HUES64 (cell line): ENCODE measurements around the gene CHRNA5.

Experiments
- H3K27ac ChIP-seq: 2 replicates; pipeline ENCODE4 v1.7.0; 2013; ENCODE audit warnings: low read depth, low read length, inconsistent platforms
- H3K27me3 ChIP-seq: 2 replicates; pipeline ENCODE4 v1.6.1; 2013; ENCODE audit warnings: mild to moderate bottlenecking, low read length; ENCODE audit not compliant: insufficient read depth
- H3K36me3 ChIP-seq: 2 replicates; pipeline ENCODE4 v1.6.1; 2013; ENCODE audit warnings: mild to moderate bottlenecking, low read length; ENCODE audit not compliant: insufficient read depth
- H3K4me1 ChIP-seq: 2 replicates; pipeline ENCODE4 v1.6.1; 2013; ENCODE audit warnings: mild to moderate bottlenecking, low read length, moderate library complexity; ENCODE audit not compliant: insufficient read depth
- H3K4me3 ChIP-seq: 2 replicates; pipeline ENCODE4 v1.5.1; 2013; ENCODE audit warnings: mild to moderate bottlenecking, low read length, moderate library complexity
- H3K9ac ChIP-seq: 2 replicates; pipeline ENCODE4 v1.6.1; 2013; ENCODE audit warnings: mild to moderate bottlenecking, low read depth, low read length
- H3K9me3 ChIP-seq: 2 replicates; pipeline ENCODE4 v1.6.1; 2013; ENCODE audit warnings: low read depth, low read length; ENCODE audit not compliant: insufficient read depth
- WGBS: fragments of 150-250, 120-280 bp; methylation state at CpG from one replicate; pipeline ENCODE4 v1.1.7; 2013; ENCODE audit warnings: missing lambda C conversion rate; 5-methylcytosine and 5-hydroxymethylcytosine counted together

CHRNA5 gene

DNA sequence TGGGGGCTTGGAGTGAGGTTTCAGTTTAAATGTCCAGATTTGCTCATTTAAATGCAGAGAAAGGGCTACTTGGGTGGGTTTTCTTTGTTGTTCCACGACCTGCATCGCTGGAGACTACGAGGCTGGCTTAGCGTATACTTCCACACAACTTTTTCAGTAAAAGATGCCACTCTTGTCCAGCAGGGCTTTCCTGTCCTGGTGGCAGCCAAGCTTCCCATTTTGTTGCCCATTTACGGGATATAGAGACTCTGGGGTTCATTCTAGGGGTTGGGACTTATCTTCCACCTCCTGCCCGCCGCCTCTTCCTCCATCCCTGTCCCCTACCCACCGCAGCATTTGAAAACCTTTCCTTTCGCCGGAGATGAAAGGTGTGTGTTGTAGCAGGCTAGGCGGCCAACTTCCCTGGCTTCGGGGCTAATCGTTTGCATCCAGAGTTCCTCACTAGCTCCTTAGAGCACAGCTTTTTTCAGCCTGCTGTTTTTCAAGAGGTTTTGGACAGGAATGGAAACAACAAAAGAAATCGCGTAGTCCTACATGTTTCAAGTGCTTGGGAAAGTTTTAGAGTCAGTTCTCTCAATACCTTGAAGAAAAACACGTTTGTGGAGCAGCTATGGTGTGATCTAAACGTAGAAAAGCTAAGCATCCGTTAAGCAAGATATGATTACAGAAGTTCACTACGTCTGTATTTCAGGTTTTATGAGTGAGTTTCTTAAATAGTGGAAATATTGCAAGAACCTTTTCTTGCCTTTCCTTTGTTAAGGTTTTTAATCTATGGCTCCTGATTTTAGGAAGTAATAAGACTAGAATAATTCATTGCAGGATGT lies 843 bp downstream of the CHRNA5 start:
- Histone ChIP-seq H3K4me3 (peak overlapping the region; percentile 88), H3K36me3 (no peaks in the 10 kb centered on the region), H3K9ac (peak overlapping the region; percentile 94), H3K27me3 (no peaks in the 10 kb centered on the region), H3K27ac (0 out of 2 replicates have a peak overlapping the region, but pooled peaks have one; percentile 82), H3K4me1 (0 out of 2 replicates have a peak, but pooled peaks cover 7% of the 10 kb centered on the region), H3K9me3 (no peaks in the 10 kb centered on the region)
- whole genome bisulfite sequencing, result 3% methylated on average over 19 of the region's 19 CpGs

DNA sequence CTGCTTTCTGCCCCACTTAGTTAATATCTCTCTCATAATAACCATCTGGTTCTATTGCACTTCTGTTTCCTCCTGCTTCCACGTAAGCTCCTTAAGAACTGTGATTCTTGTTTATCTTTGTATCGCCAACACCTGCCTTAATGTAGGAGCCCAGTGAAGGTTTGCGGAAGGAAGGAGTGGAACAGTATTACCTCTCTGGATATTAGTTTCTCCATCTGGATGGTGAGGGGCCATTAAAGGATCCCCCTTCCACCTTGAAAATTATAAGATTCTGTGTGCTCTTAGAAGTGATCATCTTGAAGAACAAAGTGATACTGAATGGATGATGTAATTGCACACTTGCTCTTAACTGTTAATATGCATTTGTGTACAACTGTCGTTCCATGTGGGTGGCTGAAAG lies 2.2 kb downstream of the CHRNA5 start:
- Histone ChIP-seq H3K27ac (no peak overlapping the region), H3K4me1 (0 out of 2 replicates have a peak, but pooled peaks cover 7% of the 10 kb centered on the region), H3K9me3 (no peaks in the 10 kb centered on the region), H3K9ac (no peak overlapping the region), H3K27me3 (no peaks in the 10 kb centered on the region), H3K36me3 (no peaks in the 10 kb centered on the region), H3K4me3 (no peak overlapping the region)
- WGBS, result 94% methylated on average over 4 of the region's 4 CpGs

DNA sequence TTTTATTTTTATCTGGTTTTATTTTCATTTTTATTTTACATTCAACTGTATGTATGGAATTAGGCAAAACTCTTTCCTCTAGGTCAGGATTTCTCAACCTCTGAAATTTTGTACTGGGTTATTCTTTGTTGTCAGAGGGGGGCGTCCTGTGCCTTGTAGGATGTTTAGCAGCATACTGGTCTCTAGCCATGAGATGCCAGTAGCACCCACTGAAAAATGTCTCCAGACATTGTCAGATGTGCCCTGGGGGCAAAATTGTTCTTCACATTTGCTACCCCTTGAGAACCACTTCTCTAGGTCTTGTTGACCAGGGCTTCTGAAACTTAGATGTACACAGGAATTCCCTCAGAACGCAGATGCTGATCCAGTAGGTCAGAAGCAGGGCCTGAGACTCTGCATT lies 5.4 kb downstream of the CHRNA5 start:
- Histone ChIP-seq H3K27ac (no peak overlapping the region), H3K4me1 (no peaks in the 10 kb centered on the region), H3K9ac (no peak overlapping the region), H3K27me3 (no peaks in the 10 kb centered on the region), H3K4me3 (no peak overlapping the region), H3K36me3 (no peaks in the 10 kb centered on the region), H3K9me3 (no peaks in the 10 kb centered on the region)
- 82% methylated on average over 2 of the region's 2 CpGs for WGBS

DNA sequence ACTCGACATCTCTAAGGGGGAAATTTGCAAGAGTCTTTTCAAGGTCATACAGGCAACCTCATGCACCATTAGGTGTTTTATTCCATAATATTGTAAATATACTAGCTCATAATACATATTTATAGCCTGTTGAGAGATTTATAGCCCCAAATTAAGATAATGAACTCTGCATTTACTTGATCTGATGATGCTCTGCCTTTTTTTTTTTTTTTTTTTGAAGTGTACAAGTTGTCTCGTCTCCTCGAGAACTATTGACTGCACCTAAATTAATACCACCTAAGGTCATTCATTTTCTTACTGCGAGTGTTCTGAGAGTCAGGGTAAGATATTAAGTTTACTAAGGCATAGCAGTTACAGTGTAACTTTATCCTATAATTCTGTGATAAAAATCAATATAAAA lies 6.1 kb downstream of the CHRNA5 start:
- Histone ChIP-seq H3K4me3 (no peak overlapping the region), H3K27ac (no peak overlapping the region), H3K9ac (no peak overlapping the region), H3K27me3 (no peaks in the 10 kb centered on the region), H3K36me3 (no peaks in the 10 kb centered on the region), H3K4me1 (no peaks in the 10 kb centered on the region), H3K9me3 (no peaks in the 10 kb centered on the region)
- 89% methylated on average over 1 of the region's 4 CpGs for WGBS

DNA sequence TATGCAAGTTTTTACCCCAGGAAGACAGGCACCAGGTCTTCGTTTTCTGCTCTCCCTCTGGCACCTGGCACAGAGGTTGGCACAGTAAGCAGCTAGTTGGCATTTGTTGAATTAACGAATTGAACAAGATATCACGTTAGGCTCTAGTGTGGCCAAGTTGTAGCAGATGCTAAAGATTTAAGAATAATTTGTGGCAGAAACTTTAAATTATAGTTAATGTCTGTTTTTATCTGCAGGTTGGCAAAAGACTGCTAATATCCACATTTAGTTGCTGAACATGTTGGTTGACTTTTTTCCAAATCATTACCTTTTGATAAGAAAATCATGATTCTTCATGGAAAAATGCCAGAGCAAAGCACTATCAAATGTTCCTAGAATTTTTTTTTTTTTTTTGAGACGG lies 8.1 kb downstream of the CHRNA5 start:
- Histone ChIP-seq H3K36me3 (no peaks in the 10 kb centered on the region), H3K9me3 (no peaks in the 10 kb centered on the region), H3K27me3 (no peaks in the 10 kb centered on the region), H3K27ac (no peak overlapping the region), H3K4me1 (0 out of 2 replicates have a peak, but pooled peaks cover 5% of the 10 kb centered on the region), H3K4me3 (no peak overlapping the region), H3K9ac (no peak overlapping the region)
- WGBS, result 91% methylated on average over 4 of the region's 4 CpGs

DNA sequence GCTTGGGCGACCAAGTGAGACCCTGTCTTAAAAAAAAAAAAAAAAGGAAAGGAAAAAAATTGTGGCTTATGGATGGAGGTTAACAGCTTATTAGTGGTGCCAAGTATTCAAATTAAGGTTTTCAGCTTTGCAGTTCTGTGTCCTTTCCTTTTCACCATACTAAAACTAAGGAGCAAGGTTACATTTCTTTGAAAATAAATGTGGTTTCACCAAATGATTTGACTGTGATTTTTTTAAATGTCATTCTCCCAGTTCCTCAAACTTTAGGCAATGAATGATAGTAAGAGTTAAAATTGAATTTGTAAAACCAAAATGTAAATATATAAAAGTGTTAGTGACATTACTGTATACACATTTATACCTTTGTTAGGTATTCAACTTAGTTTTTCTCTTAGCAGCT lies 9.6 kb downstream of the CHRNA5 start:
- no peak overlapping the region for H3K27ac ChIP-seq
- H3K27me3 ChIP-seq, result no peaks in the 10 kb centered on the region
- H3K9ac ChIP-seq, result no peak overlapping the region
- H3K4me3 ChIP-seq, result no peak overlapping the region
- WGBS, result 97% methylated on average over 1 of the region's 1 CpG
- H3K4me1 ChIP-seq, result 0 out of 2 replicates have a peak, but pooled peaks cover 5% of the 10 kb centered on the region
- H3K36me3 ChIP-seq, result no peaks in the 10 kb centered on the region
- no peaks in the 10 kb centered on the region for H3K9me3 ChIP-seq

DNA sequence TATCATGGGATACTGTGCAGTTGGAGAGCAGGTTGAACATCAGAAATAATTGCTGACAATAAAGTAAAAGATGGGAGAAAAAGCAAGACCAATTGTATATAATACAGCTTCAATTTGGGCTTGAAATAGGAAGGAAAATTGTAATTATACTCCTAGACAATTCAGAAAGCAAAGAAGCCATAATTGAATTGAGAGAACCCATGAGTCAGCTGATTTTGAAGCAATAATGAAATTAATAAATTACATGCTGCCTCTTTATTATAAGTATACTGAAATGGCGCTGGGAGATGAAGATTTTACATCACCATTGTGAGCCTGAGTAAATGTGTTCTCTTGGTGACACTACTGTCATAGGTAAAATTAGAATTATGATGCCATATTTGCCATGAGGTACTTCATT lies 32.3 kb downstream of the CHRNA5 start:
- no peaks in the 10 kb centered on the region for H3K27me3 ChIP-seq

DNA sequence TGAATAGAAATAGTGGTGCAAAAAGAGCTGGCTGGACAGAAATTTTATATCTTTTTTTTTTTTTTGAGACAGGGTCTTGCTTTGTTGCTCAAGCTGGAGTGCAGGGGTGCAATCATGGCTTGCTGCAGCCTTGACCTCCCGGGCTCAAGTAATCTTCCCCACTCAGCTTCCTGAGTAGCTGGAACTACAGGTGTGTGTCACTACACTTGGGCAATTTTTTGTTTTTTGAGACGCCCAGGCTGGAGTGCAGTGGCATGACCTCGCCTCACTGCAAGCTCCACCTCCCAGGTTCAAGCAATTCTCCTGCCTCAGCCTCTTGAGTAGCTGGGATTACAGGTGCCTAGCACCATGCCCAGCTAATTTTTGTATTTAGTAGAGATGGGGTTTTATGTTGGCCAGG lies 33.0 kb downstream of the CHRNA5 start:
- Histone ChIP-seq H3K27ac (no peak overlapping the region), H3K9ac (no peak overlapping the region), H3K9me3 (no peaks in the 10 kb centered on the region), H3K36me3 (peaks cover 29% of the 10 kb centered on the region), H3K4me1 (no peaks in the 10 kb centered on the region), H3K4me3 (no peak overlapping the region), H3K27me3 (no peaks in the 10 kb centered on the region)
- WGBS, result 95% methylated on average over 3 of the region's 3 CpGs

More for the DNA sequence above, 32.3 kb downstream of the CHRNA5 start:
- H3K36me3 ChIP-seq, result peaks cover 36% of the 10 kb centered on the region
- no peak overlapping the region for H3K27ac ChIP-seq
- H3K4me3 ChIP-seq, result no peak overlapping the region
- H3K9me3 ChIP-seq, result no peaks in the 10 kb centered on the region
- no peaks in the 10 kb centered on the region for H3K4me1 ChIP-seq
- 100% methylated on average over 1 of the region's 1 CpG for WGBS
- no peak overlapping the region for H3K9ac ChIP-seq

DNA sequence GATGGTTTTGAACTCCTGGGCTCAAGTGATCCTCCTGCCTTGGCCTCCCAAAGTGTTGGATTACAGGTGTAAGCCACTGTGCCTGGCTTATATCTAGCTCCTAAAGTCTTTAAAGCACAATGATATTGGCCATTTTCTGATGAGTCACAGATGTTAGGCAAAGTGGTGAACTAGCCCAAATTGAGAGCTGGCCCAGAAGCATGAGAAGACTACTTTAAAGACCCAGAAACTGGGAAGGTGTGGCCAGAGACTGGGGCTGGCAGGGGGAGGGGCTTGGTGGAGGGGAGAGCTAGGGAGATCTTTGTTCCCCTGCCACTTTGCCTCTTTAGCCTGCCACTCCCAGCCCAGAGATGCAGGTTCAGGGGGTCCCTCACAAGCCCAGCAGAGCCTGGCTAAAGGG lies 33.9 kb downstream of the CHRNA5 start:
- Histone ChIP-seq H3K9ac (no peak overlapping the region), H3K4me3 (no peak overlapping the region), H3K36me3 (peaks cover 22% of the 10 kb centered on the region), H3K27me3 (no peaks in the 10 kb centered on the region), H3K9me3 (no peaks in the 10 kb centered on the region), H3K4me1 (no peaks in the 10 kb centered on the region), H3K27ac (no peak overlapping the region)

DNA sequence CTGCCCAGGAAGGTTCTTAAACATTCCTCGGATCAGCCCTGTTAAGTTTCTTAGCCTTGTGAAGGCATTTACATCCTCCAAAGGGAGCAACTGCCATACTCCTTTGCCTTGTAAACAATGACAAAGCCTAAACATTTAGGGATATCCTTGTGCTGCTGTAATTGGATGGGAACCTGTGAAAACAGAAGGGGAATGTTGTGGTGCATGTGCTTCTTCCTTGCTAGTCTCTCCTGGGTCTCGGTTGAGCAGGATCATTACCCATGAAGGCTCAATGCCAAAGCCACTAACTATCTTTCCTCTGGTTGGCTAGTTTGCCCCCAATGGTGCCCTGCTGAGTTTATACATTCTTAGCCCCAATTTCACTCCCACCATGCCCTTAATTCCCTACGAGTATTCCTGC lies 38.1 kb downstream of the CHRNA5 start:
- H3K4me1 ChIP-seq, result no peaks in the 10 kb centered on the region
- peaks cover 13% of the 10 kb centered on the region for H3K36me3 ChIP-seq
- H3K4me3 ChIP-seq, result no peak overlapping the region
- H3K27ac ChIP-seq, result no peak overlapping the region
- H3K9ac ChIP-seq, result no peak overlapping the region
- 86% methylated on average over 2 of the region's 3 CpGs for WGBS
- peaks cover 10% of the 10 kb centered on the region; the same call in 1 of the 2 replicates for H3K9me3 ChIP-seq
- H3K27me3 ChIP-seq, result no peaks in the 10 kb centered on the region

DNA sequence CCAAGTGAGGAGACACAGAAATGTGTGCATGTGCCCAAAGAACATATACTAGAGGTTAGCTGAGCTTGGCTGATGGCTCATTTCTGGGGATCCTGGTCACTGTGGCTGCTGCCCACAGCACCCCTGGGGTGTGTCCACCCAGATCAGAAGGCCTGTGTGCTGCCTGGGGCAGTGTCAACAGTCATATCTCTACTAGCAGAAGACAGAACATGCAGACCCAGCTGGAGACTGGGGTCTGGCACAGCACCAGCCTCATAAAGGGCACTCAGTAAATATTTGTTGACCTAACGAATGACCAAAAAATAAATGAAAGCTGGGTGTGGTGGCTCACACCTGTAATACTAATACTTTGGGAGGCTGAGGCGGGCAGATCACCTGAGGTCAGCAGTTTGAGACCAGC lies 39.1 kb downstream of the CHRNA5 start:
- WGBS, result 88% methylated on average over 2 of the region's 2 CpGs
- no peaks in the 10 kb centered on the region for H3K27me3 ChIP-seq
- no peak overlapping the region for H3K9ac ChIP-seq

More for the DNA sequence above, 39.1 kb downstream of the CHRNA5 start:
- Histone ChIP-seq H3K27ac (no peak overlapping the region), H3K9me3 (peaks cover 10% of the 10 kb centered on the region; the same call in 1 of the 2 replicates), H3K4me1 (no peaks in the 10 kb centered on the region), H3K36me3 (peaks cover 13% of the 10 kb centered on the region), H3K4me3 (no peak overlapping the region)
